Renal pelvis (tissue), 12 donors: ENCODE results near the gene CCDC91. TPM values are rescaled to one million over a fixed set of nuclear protein-coding genes. Genes with fewer than 3 reads are reported as not detected.

Source experiments
- DNase-seq: peaks from one replicate; pipeline ENCODE4 v3.0.0-alpha.2; 2013
- long read RNA-seq, 16 experiments: transcript quantifications; one replicate each; lab custom pipeline, GENCODE V29; 2026
- polyA plus RNA-seq, 3 donors: library from polyadenylated mRNA; unstranded; fragments of 120-200 nt; gene quantifications; one replicate each; pipeline ENCODE4 v1.2.1, GENCODE V29; 2013; ENCODE audit not compliant: insufficient read length in 3 of 3

Gene CCDC91, protein sequence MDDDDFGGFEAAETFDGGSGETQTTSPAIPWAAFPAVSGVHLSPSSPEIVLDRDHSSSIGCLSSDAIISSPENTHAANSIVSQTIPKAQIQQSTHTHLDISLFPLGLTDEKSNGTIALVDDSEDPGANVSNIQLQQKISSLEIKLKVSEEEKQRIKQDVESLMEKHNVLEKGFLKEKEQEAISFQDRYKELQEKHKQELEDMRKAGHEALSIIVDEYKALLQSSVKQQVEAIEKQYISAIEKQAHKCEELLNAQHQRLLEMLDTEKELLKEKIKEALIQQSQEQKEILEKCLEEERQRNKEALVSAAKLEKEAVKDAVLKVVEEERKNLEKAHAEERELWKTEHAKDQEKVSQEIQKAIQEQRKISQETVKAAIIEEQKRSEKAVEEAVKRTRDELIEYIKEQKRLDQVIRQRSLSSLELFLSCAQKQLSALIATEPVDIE
- 10 to 100 TPM; 27.7 to 35.4 (median 33.0) TPM for polyA plus RNA-seq
- long read RNA-seq, donor 1, transcript CCDC91-205 (11 exons, 1,301 nt), result major isoform, 6 of 9 reads
- long read RNA-seq, donor 1, partial matches to known transcripts, result 0 of 9 reads
- long read RNA-seq, donor 1, other reads (novel, unspliced or antisense), result 0 of 9 reads
- long read RNA-seq, donor 2, transcript CCDC91-205 (11 exons, 1,301 nt), result major isoform, 6 of 16 reads
- long read RNA-seq, donor 2, partial matches to known transcripts, result 0 of 16 reads
- long read RNA-seq, donor 2, other reads (novel, unspliced or antisense), result 7 of 16 reads
- long read RNA-seq, donor 3, partial matches to known transcripts, result 0 of 2 reads
- long read RNA-seq, donor 3, other reads (novel, unspliced or antisense), result 0 of 2 reads
- long read RNA-seq, donor 4, transcript CCDC91-205 (11 exons, 1,301 nt), result major isoform, 13 of 24 reads
- long read RNA-seq, donor 4, partial matches to known transcripts, result 0 of 24 reads
- long read RNA-seq, donor 4, other reads (novel, unspliced or antisense), result 5 of 24 reads
- long read RNA-seq, donor 5, transcript CCDC91-205 (11 exons, 1,301 nt), result major isoform, 5 of 6 reads
- long read RNA-seq, donor 5, partial matches to known transcripts, result 0 of 6 reads
- long read RNA-seq, donor 5, other reads (novel, unspliced or antisense), result 0 of 6 reads
- long read RNA-seq, donor 6, transcript CCDC91-205 (11 exons, 1,301 nt), result major isoform, 9 of 13 reads
- long read RNA-seq, donor 6, partial matches to known transcripts, result 0 of 13 reads
- long read RNA-seq, donor 6, other reads (novel, unspliced or antisense), result 0 of 13 reads
- long read RNA-seq, donor 7, partial matches to known transcripts, result 0 of 10 reads
- long read RNA-seq, donor 7, other reads (novel, unspliced or antisense), result 0 of 10 reads
- long read RNA-seq, donor 8, partial matches to known transcripts, result 0 of 5 reads
- long read RNA-seq, donor 8, other reads (novel, unspliced or antisense), result 0 of 5 reads
- long read RNA-seq, donor 9, transcript CCDC91-222 (1 exons, 2,173 nt), result major isoform, 6 of 13 reads
- long read RNA-seq, donor 9, transcript CCDC91-205 (11 exons, 1,301 nt), result major isoform, 6 of 13 reads
- long read RNA-seq, donor 9, partial matches to known transcripts, result 0 of 13 reads
- long read RNA-seq, donor 9, other reads (novel, unspliced or antisense), result 0 of 13 reads
- long read RNA-seq, donor 10, transcript CCDC91-205 (11 exons, 1,301 nt), result major isoform, 6 of 10 reads
- long read RNA-seq, donor 10, partial matches to known transcripts, result 0 of 10 reads
- long read RNA-seq, donor 10, other reads (novel, unspliced or antisense), result 0 of 10 reads
- long read RNA-seq, donor 11, partial matches to known transcripts, result 0 of 2 reads
- long read RNA-seq, donor 11, other reads (novel, unspliced or antisense), result 0 of 2 reads
- long read RNA-seq, donor 12, transcript CCDC91-205 (11 exons, 1,301 nt), result major isoform, 13 of 21 reads
- long read RNA-seq, donor 12, partial matches to known transcripts, result 0 of 21 reads
- long read RNA-seq, donor 12, other reads (novel, unspliced or antisense), result 7 of 21 reads
- long read RNA-seq, donor 13, partial matches to known transcripts, result 0 of 2 reads
- long read RNA-seq, donor 13, other reads (novel, unspliced or antisense), result 0 of 2 reads
- long read RNA-seq, donor 14, result 0 reads
- long read RNA-seq, donor 15, transcript CCDC91-205 (11 exons, 1,301 nt), result major isoform, 7 of 16 reads
- long read RNA-seq, donor 15, partial matches to known transcripts, result 0 of 16 reads
- long read RNA-seq, donor 15, other reads (novel, unspliced or antisense), result 7 of 16 reads
- long read RNA-seq, donor 16, partial matches to known transcripts, result 0 of 11 reads
- long read RNA-seq, donor 16, other reads (novel, unspliced or antisense), result 5 of 11 reads

DNA sequence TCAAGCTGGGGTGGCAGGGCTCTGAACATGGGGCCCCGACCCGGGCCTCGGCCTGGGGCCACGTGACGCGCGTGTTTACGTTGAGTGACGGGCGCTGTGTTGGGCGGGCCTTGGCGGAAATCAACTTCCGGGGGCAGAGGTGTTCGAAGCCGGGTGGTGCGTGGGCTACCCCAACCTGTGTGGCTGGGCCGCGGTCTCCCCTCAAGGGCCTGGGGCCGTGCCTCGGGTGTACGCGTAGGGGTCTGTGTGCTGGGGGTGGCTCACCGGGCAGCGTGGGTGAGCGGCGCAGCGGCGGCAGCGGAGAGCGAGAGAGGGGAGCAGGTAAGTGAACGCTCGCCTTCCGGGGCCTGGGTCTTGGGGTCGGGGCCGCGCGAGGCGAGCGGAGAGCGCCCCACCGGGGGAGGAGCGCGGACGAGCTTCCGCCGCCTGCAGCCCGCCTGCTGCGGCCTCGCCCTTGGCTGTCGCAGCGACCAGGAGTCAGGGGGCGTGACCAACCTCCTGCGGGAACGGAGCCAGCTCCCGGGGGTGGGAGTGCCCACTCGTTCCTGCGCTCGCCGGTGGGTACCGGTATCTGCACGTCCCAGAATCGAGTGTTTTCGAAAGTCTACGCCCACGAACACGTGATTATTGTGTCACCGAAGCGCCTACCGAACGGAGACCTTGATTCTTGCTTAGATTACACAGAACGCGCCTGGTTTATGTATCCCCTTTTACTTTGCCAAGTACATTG, at the start of gene CCDC91:
Gene CCDC91 (plus strand): TSS at position 136 of the 730 bp plus-strand sequence. CDS start 66,760 bp downstream, outside the sequence.
- peak; percentile 82 for DNase-seq

- DNase-seq, result no peak
Observed at GRCh38 chr12:28144059-28144458, 46.2 kb upstream of the CCDC91 start.

- no peak for DNase-seq
Observed at GRCh38 chr12:28144532-28144931, 45.7 kb upstream of the CCDC91 start.

- no peak for DNase-seq
Observed at GRCh38 chr12:28145216-28145615, 45.0 kb upstream of the CCDC91 start.

GRCh38 chr12:28149279-28149678, 41.0 kb upstream of the CCDC91 start:
- no peak for DNase-seq

DNA sequence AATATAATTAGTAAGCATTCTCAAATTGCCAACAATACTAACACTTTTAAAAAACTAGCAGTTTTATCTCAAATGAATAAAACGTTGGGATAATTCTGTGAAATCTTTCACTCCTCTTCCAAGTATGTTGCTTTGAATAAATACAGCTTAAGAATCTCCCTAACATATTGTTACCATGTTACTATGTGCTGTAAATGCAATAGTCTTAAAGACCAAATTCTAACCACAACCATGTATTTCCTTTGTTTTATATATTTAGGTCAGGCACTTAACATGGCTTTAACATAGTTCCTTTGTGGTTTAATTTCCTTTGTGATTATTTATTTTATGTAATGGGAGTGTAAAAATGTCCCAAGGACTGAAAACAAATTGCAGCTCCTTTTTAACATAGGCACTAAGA, 33.9 kb upstream of the CCDC91 start:
- no peak for DNase-seq

GRCh38 chr12:28156804-28157203, 33.5 kb upstream of the CCDC91 start:
- DNase-seq, result no peak

DNA sequence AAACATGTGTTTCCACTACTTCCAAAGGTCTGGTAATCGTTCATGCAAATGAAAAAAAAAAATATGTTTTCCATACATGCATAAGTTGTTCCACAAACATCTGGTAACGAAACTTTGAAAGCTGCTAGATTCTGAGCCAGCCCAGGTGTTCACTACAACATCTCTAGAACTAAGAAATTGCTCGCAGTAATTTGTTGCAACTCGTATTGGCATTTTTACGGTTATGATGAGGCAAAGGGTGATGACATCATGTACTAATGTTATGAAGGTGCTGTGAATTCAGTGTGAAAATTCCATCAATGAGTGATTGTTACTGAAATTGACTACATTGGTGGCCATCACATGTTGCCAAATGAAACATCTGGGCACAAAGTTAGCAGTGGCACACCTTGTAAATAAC, 31.9 kb upstream of the CCDC91 start:
- DNase-seq, result no peak

DNA sequence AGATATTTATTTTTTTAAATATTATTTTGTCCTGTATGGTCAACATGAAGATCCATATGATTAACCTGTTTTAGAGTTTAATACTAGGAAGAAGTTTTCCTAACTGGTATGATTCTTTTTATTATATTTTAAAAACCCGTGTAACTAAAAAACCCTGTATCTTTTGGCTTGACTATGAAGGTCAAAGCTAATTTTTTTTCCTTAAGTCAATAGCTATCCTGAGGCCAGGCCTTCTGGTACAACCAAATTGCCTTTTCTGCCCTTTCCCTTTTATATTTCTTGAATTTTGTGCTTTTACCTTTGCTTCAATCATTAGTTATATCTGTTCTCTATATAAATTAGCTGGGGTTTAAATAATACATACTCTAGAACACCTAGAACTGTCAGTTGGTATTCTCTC, 30.6 kb upstream of the CCDC91 start:
- no peak for DNase-seq

DNA sequence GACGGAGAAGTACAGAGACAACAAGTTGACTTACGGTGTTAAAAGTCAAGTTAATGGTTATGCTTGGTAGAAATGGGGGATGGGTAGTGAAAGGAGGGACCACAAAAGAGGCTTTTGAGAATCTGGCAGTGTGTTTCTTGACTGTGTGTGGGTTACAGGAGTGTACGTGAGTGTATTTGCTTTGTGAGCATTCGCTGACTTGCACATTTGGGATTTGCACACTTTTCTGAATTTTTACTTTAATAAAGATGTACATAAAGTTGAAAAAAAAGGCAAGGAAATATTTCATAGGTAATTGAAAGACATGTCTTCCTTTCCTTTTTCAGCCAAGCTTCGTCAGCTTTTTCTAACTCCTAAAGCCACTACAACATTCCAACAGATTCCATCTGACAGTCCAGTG, 28.6 kb upstream of the CCDC91 start:
- DNase-seq, result no peak

- DNase-seq, result no peak
Observed at GRCh38 chr12:28162697-28163096, 27.6 kb upstream of the CCDC91 start.

DNA sequence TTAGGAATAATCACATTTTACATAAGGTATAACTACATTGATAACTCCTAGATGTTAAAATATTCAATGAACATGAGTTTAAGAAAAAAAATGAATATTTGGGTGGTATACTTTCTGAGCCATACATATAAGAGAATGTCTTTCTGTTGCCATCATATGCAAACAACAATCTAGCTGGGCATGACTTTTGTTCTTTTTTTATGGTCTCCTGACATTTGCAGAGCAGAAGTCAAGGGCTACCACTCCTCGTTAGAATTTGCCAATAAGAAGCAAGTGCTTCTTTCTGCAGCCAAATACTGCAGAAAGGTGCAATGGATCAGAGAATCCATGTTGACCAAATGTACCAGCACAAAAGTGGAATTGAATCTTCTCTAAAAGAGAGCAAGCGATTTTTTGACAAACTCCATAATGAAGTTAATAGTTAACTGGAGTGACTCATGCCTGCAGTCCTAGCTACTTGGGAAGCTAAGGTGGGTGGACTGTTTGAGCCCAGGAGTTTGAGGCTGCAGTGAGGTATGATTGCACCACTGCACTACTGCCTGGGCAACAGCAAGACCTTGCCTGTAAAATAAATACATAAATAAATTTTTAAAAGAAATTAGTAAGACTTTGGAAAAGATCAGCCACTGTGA, 25.5 kb upstream of the CCDC91 start:
- DNase-seq, result no peak

DNA sequence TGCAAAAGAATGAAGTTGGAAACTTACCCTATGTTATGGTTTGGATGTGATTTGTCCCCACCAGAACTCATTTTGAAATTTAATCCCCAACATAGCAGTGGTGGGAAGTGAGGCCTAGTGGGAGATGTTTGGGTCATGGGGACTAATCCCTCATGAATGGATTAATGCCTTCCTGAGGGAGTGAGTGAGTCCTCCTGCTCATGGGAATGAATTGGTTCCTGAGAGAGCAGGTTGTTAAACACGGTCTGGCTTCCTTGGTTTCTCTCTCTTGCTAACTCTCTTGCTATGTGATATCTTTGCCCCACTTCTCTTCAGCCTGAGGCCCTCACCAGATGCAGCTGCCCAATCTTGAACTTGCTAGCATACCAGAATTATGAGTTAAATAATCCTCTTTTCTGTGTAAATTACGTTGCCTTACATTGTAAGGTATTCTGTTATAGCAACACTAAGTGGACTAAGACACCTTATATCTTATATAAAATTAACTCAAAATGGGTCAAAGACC, 22.2 kb upstream of the CCDC91 start:
- no peak for DNase-seq

DNA sequence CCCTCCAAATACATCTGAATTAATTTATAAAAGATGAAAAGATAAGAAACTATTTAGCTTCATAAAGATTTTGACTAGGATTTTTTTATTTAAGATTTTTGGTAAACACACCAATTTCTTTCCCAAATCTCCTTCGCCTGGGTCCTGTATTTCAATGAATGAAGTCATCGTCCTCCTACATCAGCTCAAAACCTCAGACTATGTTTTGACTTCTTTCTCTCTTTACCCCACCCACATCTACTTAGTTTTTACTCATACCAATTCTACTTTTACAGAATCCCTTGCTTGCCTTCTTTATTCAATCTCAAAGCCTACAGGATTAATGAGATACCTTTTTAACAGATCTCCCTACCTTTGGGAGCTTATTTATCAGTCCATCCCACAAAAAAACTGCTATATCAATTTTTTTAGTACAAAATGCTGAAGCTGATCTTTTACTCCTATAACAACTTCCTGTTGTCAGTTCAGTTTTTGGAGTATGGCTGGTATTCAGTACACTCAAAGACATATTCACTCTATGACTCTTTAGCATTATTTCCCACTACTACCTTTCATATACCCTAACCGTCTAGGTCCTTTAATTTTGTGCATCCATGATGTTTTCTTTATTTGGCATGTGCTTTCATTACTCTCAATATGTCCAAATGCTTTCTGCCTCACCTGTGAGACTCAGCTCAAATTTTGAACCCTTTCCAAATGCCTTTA, 18.7 kb upstream of the CCDC91 start:
- no peak for DNase-seq

DNA sequence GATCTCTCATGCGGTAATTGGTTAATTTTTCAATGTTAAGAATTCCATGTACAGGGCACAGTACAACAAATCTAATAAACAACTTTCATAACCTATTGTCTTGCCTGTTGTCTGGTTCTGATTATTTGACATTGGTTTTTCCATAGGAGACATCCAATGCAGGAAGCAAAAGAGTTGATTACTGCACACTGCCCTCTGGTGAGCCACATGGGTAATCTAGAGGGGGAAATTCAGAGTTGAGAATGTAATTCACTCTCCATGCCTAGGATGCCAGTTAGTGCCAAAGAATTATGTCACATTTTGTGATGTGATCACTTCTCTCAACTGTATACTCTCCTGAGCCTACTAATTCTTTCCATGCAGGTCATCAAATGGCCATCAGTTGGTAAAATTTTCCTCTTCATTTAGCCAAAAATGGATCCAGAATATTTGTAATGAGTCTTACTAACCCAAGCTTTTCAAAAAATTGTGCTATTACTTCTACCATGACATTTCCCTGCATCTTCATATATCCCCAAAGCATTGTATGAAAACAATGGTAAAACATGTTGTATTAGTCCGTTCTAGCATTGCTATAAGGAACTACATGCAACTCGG, 17.7 kb upstream of the CCDC91 start:
- no peak for DNase-seq

- DNase-seq, result no peak
Observed at GRCh38 chr12:28173440-28173839, 16.8 kb upstream of the CCDC91 start.

DNA sequence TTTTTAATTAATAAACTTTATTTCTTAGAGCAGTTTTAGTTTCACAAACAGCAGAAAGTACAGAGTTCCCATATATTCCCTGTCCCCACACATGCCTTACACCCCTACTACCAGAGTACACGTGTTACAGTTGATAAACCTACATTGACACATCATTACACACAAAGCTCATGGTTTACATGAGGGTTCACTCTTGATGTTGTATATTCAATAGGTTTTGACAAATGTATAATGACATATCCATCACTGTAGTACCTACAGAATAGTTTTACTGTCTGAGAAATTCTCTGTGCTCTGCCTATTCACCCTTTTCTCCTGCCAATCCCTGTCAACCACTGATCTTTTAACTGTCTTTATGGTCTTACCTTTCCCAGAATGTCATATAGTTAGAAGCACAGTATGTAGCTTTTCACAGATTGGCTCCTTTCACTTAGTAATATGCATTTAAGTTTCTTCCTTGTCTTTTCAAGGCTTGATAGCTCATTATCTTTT, 15.1 kb upstream of the CCDC91 start:
- no peak for DNase-seq
